22Rv1 (cell line): ENCODE measurements around the gene KNG1.

Source experiments
- CTCF ChIP-seq: fragments of 450-650 bp; IDR thresholded peaks from 2 replicates; pipeline ENCODE4 v1.5.1; 2017; ENCODE audit warnings: mild to moderate bottlenecking
- ZFX ChIP-seq: fragments of 450-650 bp; IDR thresholded peaks from 2 replicates; pipeline ENCODE4 v1.6.1; 2017; ENCODE audit warnings: antibody characterized with exemption, borderline replicate concordance

GRCh38 chr3:186713499-186713898 is 3.7 kb upstream of the KNG1 start:
- TF ChIP-seq CTCF (no peak), ZFX (no peak)
